K562 (cell line): ENCODE measurements around the gene PRKAR1B. TPM values are rescaled to one million over a fixed set of nuclear protein-coding genes. Genes with fewer than 3 reads are reported as not detected.
A peak's percentile ranks its signal among the peaks of the same experiment; 100 is the strongest.

Source experiments
- CREM ChIP-seq: IDR thresholded peaks from 2 replicates; pipeline ENCODE4 v1.6.1; 2014; ENCODE audit warnings: antibody characterized with exemption, low read depth
- FOXM1 ChIP-seq, 2 experiments: fragments of 450-650 bp in 1 of 2; sonication (generic) in 1 of 2; formaldehyde crosslinking in 1 of 2; IDR thresholded peaks; 2 replicates each; pipeline versions ENCODE4 v1.6.1 to v1.9.0; 2017 to 2022; ENCODE audit warnings: low read depth in 2 of 2, mild to moderate bottlenecking in 2 of 2, missing genetic modification reagents in 1 of 2, moderate library complexity in 1 of 2
- WHSC1 ChIP-seq: IDR thresholded peaks from one replicate; pipeline ENCODE4 v1.6.1; 2012; ENCODE audit warnings: low read length, control low read depth, inconsistent platforms
- polyA plus RNA-seq, 8 experiments: library from polyadenylated mRNA; depleted of rRNA in 4 of 8; stranded (reverse) in 5 of 8; unstranded in 3 of 8; fragments of >200 nt; fragmentation: Nextera tagmentation in 2 of 8; fragmentation: Illumina TruSeq in 1 of 8; extraction: Ambion mirVana in 2 of 8; extraction: Trizol in 1 of 8; gene quantifications; 2 replicates each; pipeline versions ENCODE4 v1.2.1 to v1.2.3, GENCODE V29; 2011 to 2014; ENCODE audit warnings: inconsistent platforms in 1 of 8, missing spikeins in 1 of 8
- total RNA-seq, 7 experiments: library from RNA; depleted of rRNA in 6 of 7; stranded (reverse); fragments of >200 nt in 6 of 7; fragmentation: Illumina TruSeq in 2 of 7; extraction: Trizol in 2 of 7; gene quantifications; 2 replicates each; pipeline versions ENCODE4 v1.2.1 to v1.2.3, GENCODE V29; 2011 to 2021; ENCODE audit warnings: low replicate concordance in 1 of 7
- TF ChIP-seq, protein P1 (sequence below), 2 experiments: fragments of 450-650 bp; IDR thresholded peaks; 2 replicates each; pipeline ENCODE4 v1.6.1; 2018; ENCODE audit warnings: mild to moderate bottlenecking in 2 of 2, low read depth in 1 of 2; ENCODE audit not compliant: partially characterized antibody in 2 of 2
- TF ChIP-seq, protein P2 (sequence below), 2 experiments: fragments of 450-650 bp; conservative IDR thresholded peaks; 2 replicates each; pipeline ENCODE4 v1.6.1; 2017; ENCODE audit warnings: mild to moderate bottlenecking in 2 of 2, moderate library complexity in 2 of 2
- TF ChIP-seq, protein P3 (sequence below): sonication (generic); formaldehyde crosslinking; IDR thresholded peaks from 2 replicates; pipeline ENCODE4 v1.8.0; 2022; ENCODE audit warnings: mild to moderate bottlenecking, missing genetic modification reagents
- TF ChIP-seq, protein P4 (sequence below), 2 experiments: fragments of 450-650 bp; IDR thresholded peaks; 2 replicates each; pipeline ENCODE4 v1.6.1; 2016; ENCODE audit warnings: mild to moderate bottlenecking in 2 of 2, borderline replicate concordance in 1 of 2, low read depth in 1 of 2, moderate library complexity in 1 of 2
- TF ChIP-seq, protein P5 (sequence below): sonication (generic); formaldehyde crosslinking; IDR thresholded peaks from 2 replicates; pipeline ENCODE4 v1.8.1; 2023; ENCODE audit warnings: mild to moderate bottlenecking, missing genetic modification reagents

PRKAR1B gene
- total and polyA plus RNA-seq, 9 of the 15 experiments (the other 6 are each of a cell fraction or from before 2014, with no cell fraction given): 0.99 to 30.5 (median 12.7) TPM

DNA sequence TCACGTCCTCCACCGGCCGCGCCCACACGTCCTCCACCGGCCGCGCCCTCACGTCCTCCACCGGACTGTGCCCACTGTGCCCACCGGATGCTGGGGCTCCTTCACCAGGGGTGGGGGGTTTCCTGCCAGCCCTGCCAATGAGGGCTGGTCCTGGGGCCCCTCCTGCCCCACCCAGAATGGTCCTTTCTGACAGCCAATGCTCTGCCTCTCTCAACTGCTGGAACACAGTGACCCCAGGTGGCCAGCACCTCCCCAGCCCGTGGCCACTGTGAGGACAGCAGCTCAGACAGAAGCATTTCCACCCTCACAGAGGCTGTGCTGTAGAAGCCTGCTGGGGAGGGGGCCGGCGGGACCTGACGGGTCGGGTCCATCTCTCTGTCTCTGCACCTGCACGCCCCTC, 90.7 kb downstream of the PRKAR1B start (continued):
- TF ChIP-seq, protein P1, sequence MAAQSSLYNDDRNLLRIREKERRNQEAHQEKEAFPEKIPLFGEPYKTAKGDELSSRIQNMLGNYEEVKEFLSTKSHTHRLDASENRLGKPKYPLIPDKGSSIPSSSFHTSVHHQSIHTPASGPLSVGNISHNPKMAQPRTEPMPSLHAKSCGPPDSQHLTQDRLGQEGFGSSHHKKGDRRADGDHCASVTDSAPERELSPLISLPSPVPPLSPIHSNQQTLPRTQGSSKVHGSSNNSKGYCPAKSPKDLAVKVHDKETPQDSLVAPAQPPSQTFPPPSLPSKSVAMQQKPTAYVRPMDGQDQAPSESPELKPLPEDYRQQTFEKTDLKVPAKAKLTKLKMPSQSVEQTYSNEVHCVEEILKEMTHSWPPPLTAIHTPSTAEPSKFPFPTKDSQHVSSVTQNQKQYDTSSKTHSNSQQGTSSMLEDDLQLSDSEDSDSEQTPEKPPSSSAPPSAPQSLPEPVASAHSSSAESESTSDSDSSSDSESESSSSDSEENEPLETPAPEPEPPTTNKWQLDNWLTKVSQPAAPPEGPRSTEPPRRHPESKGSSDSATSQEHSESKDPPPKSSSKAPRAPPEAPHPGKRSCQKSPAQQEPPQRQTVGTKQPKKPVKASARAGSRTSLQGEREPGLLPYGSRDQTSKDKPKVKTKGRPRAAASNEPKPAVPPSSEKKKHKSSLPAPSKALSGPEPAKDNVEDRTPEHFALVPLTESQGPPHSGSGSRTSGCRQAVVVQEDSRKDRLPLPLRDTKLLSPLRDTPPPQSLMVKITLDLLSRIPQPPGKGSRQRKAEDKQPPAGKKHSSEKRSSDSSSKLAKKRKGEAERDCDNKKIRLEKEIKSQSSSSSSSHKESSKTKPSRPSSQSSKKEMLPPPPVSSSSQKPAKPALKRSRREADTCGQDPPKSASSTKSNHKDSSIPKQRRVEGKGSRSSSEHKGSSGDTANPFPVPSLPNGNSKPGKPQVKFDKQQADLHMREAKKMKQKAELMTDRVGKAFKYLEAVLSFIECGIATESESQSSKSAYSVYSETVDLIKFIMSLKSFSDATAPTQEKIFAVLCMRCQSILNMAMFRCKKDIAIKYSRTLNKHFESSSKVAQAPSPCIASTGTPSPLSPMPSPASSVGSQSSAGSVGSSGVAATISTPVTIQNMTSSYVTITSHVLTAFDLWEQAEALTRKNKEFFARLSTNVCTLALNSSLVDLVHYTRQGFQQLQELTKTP (IDR thresholded peaks at IDR 0.05; ENCODE audit: low read depth in 1 of 2, partially characterized antibody in 2 of 2): no peak
- TF ChIP-seq, protein P2, sequence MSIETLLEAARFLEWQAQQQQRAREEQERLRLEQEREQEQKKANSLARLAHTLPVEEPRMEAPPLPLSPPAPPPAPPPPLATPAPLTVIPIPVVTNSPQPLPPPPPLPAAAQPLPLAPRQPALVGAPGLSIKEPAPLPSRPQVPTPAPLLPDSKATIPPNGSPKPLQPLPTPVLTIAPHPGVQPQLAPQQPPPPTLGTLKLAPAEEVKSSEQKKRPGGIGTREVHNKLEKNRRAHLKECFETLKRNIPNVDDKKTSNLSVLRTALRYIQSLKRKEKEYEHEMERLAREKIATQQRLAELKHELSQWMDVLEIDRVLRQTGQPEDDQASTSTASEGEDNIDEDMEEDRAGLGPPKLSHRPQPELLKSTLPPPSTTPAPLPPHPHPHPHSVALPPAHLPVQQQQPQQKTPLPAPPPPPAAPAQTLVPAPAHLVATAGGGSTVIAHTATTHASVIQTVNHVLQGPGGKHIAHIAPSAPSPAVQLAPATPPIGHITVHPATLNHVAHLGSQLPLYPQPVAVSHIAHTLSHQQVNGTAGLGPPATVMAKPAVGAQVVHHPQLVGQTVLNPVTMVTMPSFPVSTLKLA (conservative IDR thresholded peaks at IDR 0.05): 0 out of 4 replicates have a peak, but pooled peaks of 1 of the 2 experiments have one; percentile 44
- TF ChIP-seq WHSC1 (no peak), FOXM1 (IDR thresholded peaks at IDR 0.05; ENCODE audit: low read depth) (no peak), FOXM1 (CRISPR knock-in tag; IDR thresholded peaks at IDR 0.05; ENCODE audit: low read depth) (no peak), CREM (no peak)
- TF ChIP-seq, protein P3, sequence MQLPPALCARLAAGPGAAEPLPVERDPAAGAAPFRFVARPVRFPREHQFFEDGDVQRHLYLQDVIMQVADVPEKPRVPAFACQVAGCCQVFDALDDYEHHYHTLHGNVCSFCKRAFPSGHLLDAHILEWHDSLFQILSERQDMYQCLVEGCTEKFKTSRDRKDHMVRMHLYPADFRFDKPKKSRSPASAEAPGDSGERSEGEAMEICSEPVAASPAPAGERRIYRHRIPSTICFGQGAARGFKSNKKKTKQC: no peak
- TF ChIP-seq, protein P4, sequence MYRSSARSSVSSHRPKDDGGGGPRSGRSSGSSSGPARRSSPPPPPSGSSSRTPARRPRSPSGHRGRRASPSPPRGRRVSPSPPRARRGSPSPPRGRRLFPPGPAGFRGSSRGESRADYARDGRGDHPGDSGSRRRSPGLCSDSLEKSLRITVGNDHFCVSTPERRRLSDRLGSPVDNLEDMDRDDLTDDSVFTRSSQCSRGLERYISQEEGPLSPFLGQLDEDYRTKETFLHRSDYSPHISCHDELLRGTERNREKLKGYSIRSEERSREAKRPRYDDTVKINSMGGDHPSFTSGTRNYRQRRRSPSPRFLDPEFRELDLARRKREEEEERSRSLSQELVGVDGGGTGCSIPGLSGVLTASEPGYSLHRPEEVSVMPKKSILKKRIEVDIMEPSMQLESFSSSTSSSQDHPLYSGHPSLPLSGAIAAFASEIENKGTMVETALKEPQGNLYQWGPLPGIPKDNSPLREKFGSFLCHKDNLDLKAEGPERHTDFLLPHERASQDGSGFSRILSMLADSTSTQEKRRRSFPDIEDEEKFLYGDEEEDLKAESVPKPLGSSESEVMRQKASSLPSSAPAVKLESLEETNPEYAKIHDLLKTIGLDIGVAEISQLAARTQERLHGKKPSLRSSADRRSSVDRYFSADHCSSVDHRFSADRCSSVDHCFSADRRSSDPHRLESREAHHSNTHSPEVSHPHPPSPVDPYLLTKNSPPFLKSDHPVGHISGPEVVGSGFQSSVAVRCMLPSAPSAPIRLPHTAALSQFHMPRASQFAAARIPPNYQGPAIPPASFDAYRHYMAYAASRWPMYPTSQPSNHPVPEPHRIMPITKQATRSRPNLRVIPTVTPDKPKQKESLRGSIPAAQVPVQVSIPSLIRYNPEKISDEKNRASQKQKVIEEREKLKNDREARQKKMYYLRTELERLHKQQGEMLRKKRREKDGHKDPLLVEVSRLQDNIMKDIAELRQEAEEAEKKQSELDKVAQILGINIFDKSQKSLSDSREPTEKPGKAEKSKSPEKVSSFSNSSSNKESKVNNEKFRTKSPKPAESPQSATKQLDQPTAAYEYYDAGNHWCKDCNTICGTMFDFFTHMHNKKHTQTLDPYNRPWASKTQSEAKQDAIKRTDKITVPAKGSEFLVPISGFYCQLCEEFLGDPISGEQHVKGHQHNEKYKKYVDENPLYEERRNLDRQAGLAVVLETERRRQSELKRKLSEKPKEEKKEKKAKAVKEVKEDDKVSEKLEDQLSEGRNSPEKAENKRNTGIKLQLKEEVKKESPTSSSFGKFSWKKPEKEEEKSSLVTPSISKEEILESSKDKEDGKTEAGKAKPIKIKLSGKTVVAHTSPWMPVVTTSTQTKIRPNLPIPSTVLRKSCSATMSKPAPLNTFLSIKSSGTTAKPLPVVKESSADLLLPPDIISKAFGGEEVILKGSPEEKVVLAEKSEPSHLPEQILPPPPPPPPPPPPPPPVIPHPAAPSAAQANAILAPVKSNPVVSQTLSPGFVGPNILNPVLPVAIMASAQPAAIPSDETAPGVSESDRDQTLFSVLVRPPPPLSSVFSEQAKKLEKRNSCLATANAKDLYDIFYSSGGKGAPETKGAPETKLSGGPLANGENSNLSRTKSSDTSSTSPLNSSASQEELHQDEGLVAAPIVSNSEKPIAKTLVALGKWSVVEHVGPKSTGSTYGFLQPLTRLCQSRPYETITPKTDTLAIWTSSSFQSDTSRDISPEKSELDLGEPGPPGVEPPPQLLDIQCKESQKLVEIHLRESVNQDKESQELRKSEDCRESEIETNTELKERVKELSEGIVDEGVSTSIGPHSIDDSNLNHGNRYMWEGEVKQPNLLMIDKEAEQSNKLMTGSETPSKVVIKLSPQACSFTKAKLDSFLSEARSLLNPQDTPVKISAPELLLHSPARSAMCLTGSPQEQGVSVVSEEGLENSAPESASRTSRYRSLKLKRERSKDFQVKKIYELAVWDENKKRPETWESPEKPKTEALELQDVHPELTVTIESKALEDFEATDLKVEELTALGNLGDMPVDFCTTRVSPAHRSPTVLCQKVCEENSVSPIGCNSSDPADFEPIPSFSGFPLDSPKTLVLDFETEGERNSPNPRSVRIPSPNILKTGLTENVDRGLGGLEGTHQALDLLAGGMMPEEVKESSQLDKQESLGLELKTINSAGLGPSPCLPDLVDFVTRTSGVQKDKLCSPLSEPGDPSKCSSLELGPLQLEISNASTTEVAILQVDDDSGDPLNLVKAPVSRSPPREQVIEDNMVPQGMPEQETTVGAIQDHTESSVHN (IDR thresholded peaks at IDR 0.05; ENCODE audit: borderline replicate concordance in 1 of 2, low read depth in 1 of 2): no peak
- TF ChIP-seq, protein P5, sequence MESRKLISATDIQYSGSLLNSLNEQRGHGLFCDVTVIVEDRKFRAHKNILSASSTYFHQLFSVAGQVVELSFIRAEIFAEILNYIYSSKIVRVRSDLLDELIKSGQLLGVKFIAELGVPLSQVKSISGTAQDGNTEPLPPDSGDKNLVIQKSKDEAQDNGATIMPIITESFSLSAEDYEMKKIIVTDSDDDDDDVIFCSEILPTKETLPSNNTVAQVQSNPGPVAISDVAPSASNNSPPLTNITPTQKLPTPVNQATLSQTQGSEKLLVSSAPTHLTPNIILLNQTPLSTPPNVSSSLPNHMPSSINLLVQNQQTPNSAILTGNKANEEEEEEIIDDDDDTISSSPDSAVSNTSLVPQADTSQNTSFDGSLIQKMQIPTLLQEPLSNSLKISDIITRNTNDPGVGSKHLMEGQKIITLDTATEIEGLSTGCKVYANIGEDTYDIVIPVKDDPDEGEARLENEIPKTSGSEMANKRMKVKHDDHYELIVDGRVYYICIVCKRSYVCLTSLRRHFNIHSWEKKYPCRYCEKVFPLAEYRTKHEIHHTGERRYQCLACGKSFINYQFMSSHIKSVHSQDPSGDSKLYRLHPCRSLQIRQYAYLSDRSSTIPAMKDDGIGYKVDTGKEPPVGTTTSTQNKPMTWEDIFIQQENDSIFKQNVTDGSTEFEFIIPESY (CRISPR knock-in tag): peak; percentile 70; the same call in 1 of the 2 replicates
